Heart left ventricle (tissue), 13 donors: Measurements from ENCODE around the gene CD74.

Source experiments
- CTCF ChIP-seq, 12 donors: fragments of 200-600 bp; sonication (generic) in 4 of 12; IDR thresholded peaks; one replicate each; pipeline versions ENCODE4 v1.5.0 to v1.8.0; 2018 to 2022; ENCODE audit warnings: antibody characterized with exemption in 12 of 12, mild to moderate bottlenecking in 5 of 12
- POLR2A ChIP-seq, 2 donors: fragments of 450-650 bp; IDR thresholded peaks; one replicate each; pipeline ENCODE4 v1.6.1; 2017; ENCODE audit warnings: antibody characterized with exemption in 2 of 2, mild to moderate bottlenecking in 2 of 2, moderate library complexity in 2 of 2
- donor health status: ischemic (EF 13 %, LVEDD 7.1; RV severe dilation, severe dysfunction).
- donor health status: DM: no; HTN: yes; CAD: no.
- donor health status: DM: no; HTN: no; CAD: no.
- donor health status: ischemic (EF 25% LVEDD 6.9; RV normal size, moderate dysfunction).
- donor health status: ischemic (EF 25% LVEDD 5.7; RV mildly dilated, moderate dysfunction).
- donor health status: ischemic (EF 35%, LVEDD 5.7; RV mildly dilated, moderate dysfunction).
- donor health status: nonischemic (EF 11% LVEDD 7.7; RV severe dilation, severe dysfunction).
- donor health status: DM: yes; HTN: yes; CAD: no.
- donor health status: PGD.
- donor health status: ischemic (EF 29% LVEDD 5.4; RV normal size, mild dysfunction).
- donor health status: nonischemic (EF 23%, LVEDD 6.1; RV moderate dilation, normal function).

DNA sequence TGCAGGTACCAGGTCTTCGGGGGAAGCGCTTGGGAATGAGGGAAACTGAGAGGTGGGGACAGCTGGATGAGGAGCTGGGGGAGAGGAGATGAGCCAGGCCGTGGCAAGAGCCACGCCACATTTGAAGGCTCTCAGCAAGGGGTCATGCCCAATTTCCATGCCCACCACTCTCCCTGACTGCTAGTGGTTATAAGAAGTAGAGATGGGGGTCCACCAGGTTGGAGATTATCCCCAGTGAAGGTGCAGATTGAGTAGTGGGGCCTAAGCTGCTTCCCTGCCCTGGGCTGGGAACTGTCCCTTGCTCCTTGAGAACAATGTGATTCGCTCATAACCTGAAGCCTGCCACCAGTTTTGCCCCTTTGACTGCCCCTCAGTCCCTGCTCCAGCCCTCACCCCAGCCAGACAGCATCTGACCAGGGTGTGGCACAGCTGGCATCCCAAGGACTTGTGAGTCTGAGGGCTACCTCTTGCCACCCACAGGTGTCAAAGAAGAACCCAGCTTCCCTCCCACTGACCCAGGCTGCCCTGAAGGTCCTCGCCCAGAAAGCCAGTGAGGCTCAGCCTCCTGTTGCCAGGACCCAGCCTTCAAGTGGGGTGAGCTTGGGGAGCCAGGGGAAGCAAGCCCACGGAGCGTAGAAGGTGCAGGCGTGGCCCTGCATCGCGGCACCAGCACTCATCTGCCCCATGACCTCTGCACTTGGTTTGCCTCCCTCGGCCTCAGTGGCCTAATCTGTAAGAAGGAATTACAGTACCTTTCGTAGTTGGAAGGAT, 21.5 kb downstream of the CD74 start:
- TF ChIP-seq CTCF (IDR thresholded peaks at IDR 0.05) = no peak
- no peak for TF ChIP-seq POLR2A (IDR thresholded peaks at IDR 0.05)
